ENCODE data around the gene YWHAQ.

- no peak for TF ChIP-seq POLR2A (IDR thresholded peaks at IDR 0.05; ENCODE audit: low read depth, low read length)
- TF ChIP-seq POLR2AphosphoS5 (IDR thresholded peaks at IDR 0.05; ENCODE audit: low read depth, low read length), result no peak
- no peak for TF ChIP-seq TAF1 (IDR thresholded peaks at IDR 0.05; ENCODE audit: borderline replicate concordance, low read depth, low read length)
These were observed 1.3 kb upstream of the YWHAQ start for GRCh38 chr2:9631878-9632700.

All from GM12892 (cell line).